ENCODE results near the gene TBRG4.

TBRG4 gene

GRCh38 chr7:45055016-45055415 lies 56.5 kb downstream of the TBRG4 start:
- DNase-seq (ENCODE audit: low read depth): no peak

GRCh38 chr7:45054442-45054841 lies 57.1 kb downstream of the TBRG4 start:
- DNase-seq (ENCODE audit: low read depth): no peak

GRCh38 chr7:45053941-45054340 lies 57.6 kb downstream of the TBRG4 start:
- no peak for DNase-seq (ENCODE audit: low read depth)

- DNase-seq (ENCODE audit: low read depth): no peak
Measured at GRCh38 chr7:45053401-45053800, 58.1 kb downstream of the TBRG4 start.

- DNase-seq (ENCODE audit: low read depth): no peak
Measured at GRCh38 chr7:45052011-45052410, 59.5 kb downstream of the TBRG4 start.

GRCh38 chr7:45050198-45050597 lies 61.3 kb downstream of the TBRG4 start:
- DNase-seq (ENCODE audit: low read depth): no peak

Data from amniotic epithelial cell (primary cell).